CD14-positive monocyte (primary cell): ENCODE measurements around the gene CDH16. TPM values are rescaled to one million over a fixed set of nuclear protein-coding genes. Genes with fewer than 3 reads are reported as not detected.
A peak's percentile ranks its signal among the peaks of the same experiment; 100 is the strongest.

ENCODE experiments used
- DNase-seq, 3 donors: peaks; one replicate each; pipeline ENCODE4 v3.0.0-alpha.2; 2011 to 2022
- H2AFZ ChIP-seq: 2 replicates; pipeline ENCODE4 v1.6.0; 2012; ENCODE audit warnings: mild to moderate bottlenecking, low read depth, low read length, inconsistent platforms; ENCODE audit not compliant: insufficient read depth, poor library complexity, severe bottlenecking
- H3K27ac ChIP-seq, 2 donors: 1 replicate in 1 of 2; 2 replicates in 1 of 2; pipeline ENCODE4 v1.5.1; 2012 to 2013; ENCODE audit warnings: low read length in 2 of 2, control low read depth in 1 of 2, inconsistent platforms in 1 of 2, low read depth in 1 of 2, mild to moderate bottlenecking in 1 of 2
- H3K27me3 ChIP-seq, 2 donors: one replicate each; pipeline versions ENCODE4 v1.6.0 to v1.6.1; 2011 to 2013; ENCODE audit warnings: low read length in 2 of 2; ENCODE audit not compliant: control insufficient read depth in 2 of 2, insufficient read depth in 2 of 2
- H3K36me3 ChIP-seq, 2 donors: replicated peaks in 1 of 2; 1 replicate in 1 of 2; 2 replicates in 1 of 2; pipeline versions ENCODE4 v1.5.1 to v1.6.1; 2012 to 2013; ENCODE audit warnings: low read length in 2 of 2, control low read depth in 1 of 2, inconsistent platforms in 1 of 2, mild to moderate bottlenecking in 1 of 2; ENCODE audit not compliant: insufficient read depth in 2 of 2, control insufficient read depth in 1 of 2
- H3K4me1 ChIP-seq, 2 donors: 1 replicate in 1 of 2; 2 replicates in 1 of 2; pipeline versions ENCODE4 v1.5.1 to v1.6.1; 2012 to 2013; ENCODE audit warnings: low read length in 2 of 2, control low read depth in 1 of 2, inconsistent platforms in 1 of 2, mild to moderate bottlenecking in 1 of 2, moderate library complexity in 1 of 2; ENCODE audit not compliant: insufficient read depth in 2 of 2, control insufficient read depth in 1 of 2
- H3K4me2 ChIP-seq: replicated peaks from 2 replicates; pipeline ENCODE3; 2012; ENCODE audit warnings: low read length, moderate library complexity, mild to moderate bottlenecking; ENCODE audit not compliant: poor library complexity, severe bottlenecking; ENCODE audit errors: extremely low read depth
- H3K4me3 ChIP-seq, 3 experiments: fragments of 200-600 bp in 1 of 3; sonication (generic) in 1 of 3; replicated peaks in 1 of 3; 1 replicate in 2 of 3; 2 replicates in 1 of 3; pipeline ENCODE4 v1.5.1; 2011 to 2013; ENCODE audit warnings: low read length in 3 of 3, mild to moderate bottlenecking in 3 of 3, control low read depth in 2 of 3, low read depth in 2 of 3, inconsistent platforms in 1 of 3, moderate library complexity in 1 of 3
- H3K79me2 ChIP-seq: 2 replicates; pipeline ENCODE4 v1.6.0; 2012; ENCODE audit warnings: mild to moderate bottlenecking, control low read depth, inconsistent platforms, low read length, moderate library complexity; ENCODE audit not compliant: insufficient read depth
- H3K9ac ChIP-seq: 2 replicates; pipeline ENCODE4 v1.6.0; 2017; ENCODE audit warnings: low read length, mild to moderate bottlenecking; ENCODE audit not compliant: insufficient read depth, poor library complexity, severe bottlenecking
- H3K9me3 ChIP-seq, 2 donors: replicated peaks in 1 of 2; 1 replicate in 1 of 2; 2 replicates in 1 of 2; pipeline versions ENCODE4 v1.5.1 to v1.6.1; 2012 to 2013; ENCODE audit warnings: low read length in 2 of 2, control low read depth in 1 of 2; ENCODE audit not compliant: control insufficient read depth in 1 of 2, insufficient read depth in 1 of 2
- H4K20me1 ChIP-seq: 2 replicates; pipeline ENCODE4 v1.6.0; 2012; ENCODE audit warnings: mild to moderate bottlenecking, low read length, control low read depth, moderate library complexity; ENCODE audit not compliant: insufficient read depth
- H3K27ac Mint-ChIP-seq, 7 donors: one replicate each; pipeline ENCODE4 v1.8.0; 2020; ENCODE audit warnings: mild to moderate bottlenecking in 7 of 7, mixed read lengths in 7 of 7, moderate library complexity in 6 of 7, inconsistent platforms in 2 of 7
- H3K27me3 Mint-ChIP-seq, 3 donors: one replicate each; pipeline ENCODE4 v1.8.0; 2021 to 2022; ENCODE audit warnings: low read depth in 3 of 3, mild to moderate bottlenecking in 3 of 3, mixed read lengths in 3 of 3, moderate library complexity in 3 of 3, inconsistent platforms in 1 of 3
- H3K36me3 Mint-ChIP-seq, 2 donors: one replicate each; pipeline ENCODE4 v1.8.0; 2020; ENCODE audit warnings: mixed read lengths in 2 of 2, inconsistent platforms in 1 of 2, mild to moderate bottlenecking in 1 of 2
- H3K4me1 Mint-ChIP-seq: one replicate; pipeline ENCODE4 v1.8.0; 2020; ENCODE audit warnings: mild to moderate bottlenecking, mixed read lengths
- H3K4me3 Mint-ChIP-seq, 2 donors: one replicate each; pipeline ENCODE4 v1.8.0; 2020; ENCODE audit warnings: mild to moderate bottlenecking in 2 of 2, mixed read lengths in 2 of 2, moderate library complexity in 1 of 2
- H3K9me3 Mint-ChIP-seq, 7 donors: one replicate each; pipeline ENCODE4 v1.8.0; 2020 to 2022; ENCODE audit warnings: mixed read lengths in 7 of 7, mild to moderate bottlenecking in 6 of 7, moderate library complexity in 6 of 7, inconsistent platforms in 2 of 7
- WGBS: methylation state at CpG from one replicate; pipeline ENCODE4 v1.1.5; 2013; ENCODE audit warnings: missing lambda C conversion rate; ENCODE audit not compliant: insufficient coverage; 5-methylcytosine and 5-hydroxymethylcytosine counted together
- intact Hi-C, 2 donors: fragments of 100-400 bp; cut with micrococcal nuclease; formaldehyde crosslinking; loops; one replicate each; pipeline versions ENCODE4 v1.15.0 to v1.15.1; 2023
- polyA plus RNA-seq, 3 donors: library from polyadenylated mRNA; depleted of rRNA in 1 of 3; unstranded in 2 of 3; stranded (reverse) in 1 of 3; fragments of 300-500 nt in 2 of 3; fragments of >200 nt in 1 of 3; fragmentation: Illumina TruSeq in 2 of 3; gene quantifications; 1 replicate in 2 of 3; 2 replicates in 1 of 3; pipeline ENCODE4 v1.2.3, GENCODE V29; 2012 to 2021
- TF ChIP-seq, protein P1 (sequence below): fragments of 200-600 bp; IDR thresholded peaks from one replicate; pipeline ENCODE4 v1.8.0; 2022; ENCODE audit warnings: antibody characterized with exemption, mild to moderate bottlenecking

CDH16 gene
- polyA plus RNA-seq, 3 donors, result not detected

- 92% methylated on average over 10 of the region's 14 CpGs for WGBS
- Mint-ChIP-seq H3K27ac (no peak overlapping the region), H3K36me3 (no peaks in the 10 kb centered on the region), H3K4me3 (no peak overlapping the region), H3K9me3 (no peaks in the 10 kb centered on the region), H3K4me1 (no peaks in the 10 kb centered on the region), H3K27me3 (peaks cover 1 to 12% (median 10%) of the 10 kb centered on the region in 3 donors)
- Histone ChIP-seq H2AFZ (no peak overlapping the region), H3K79me2 (no peaks in the 10 kb centered on the region), H3K4me2 (no peak overlapping the region), H3K36me3 (no peaks in the 10 kb centered on the region), H3K27ac (no peak overlapping the region), H3K27me3 (no peaks in the 10 kb centered on the region), H3K4me1 (no peaks in the 10 kb centered on the region), H3K9me3 (no peaks in the 10 kb centered on the region), H3K9ac (no peak overlapping the region), H4K20me1 (no peaks in the 10 kb centered on the region), H3K4me3 (no peak overlapping the region)
- no peak for DNase-seq
- intact Hi-C loops, result no loop called here
- TF ChIP-seq, protein P1, sequence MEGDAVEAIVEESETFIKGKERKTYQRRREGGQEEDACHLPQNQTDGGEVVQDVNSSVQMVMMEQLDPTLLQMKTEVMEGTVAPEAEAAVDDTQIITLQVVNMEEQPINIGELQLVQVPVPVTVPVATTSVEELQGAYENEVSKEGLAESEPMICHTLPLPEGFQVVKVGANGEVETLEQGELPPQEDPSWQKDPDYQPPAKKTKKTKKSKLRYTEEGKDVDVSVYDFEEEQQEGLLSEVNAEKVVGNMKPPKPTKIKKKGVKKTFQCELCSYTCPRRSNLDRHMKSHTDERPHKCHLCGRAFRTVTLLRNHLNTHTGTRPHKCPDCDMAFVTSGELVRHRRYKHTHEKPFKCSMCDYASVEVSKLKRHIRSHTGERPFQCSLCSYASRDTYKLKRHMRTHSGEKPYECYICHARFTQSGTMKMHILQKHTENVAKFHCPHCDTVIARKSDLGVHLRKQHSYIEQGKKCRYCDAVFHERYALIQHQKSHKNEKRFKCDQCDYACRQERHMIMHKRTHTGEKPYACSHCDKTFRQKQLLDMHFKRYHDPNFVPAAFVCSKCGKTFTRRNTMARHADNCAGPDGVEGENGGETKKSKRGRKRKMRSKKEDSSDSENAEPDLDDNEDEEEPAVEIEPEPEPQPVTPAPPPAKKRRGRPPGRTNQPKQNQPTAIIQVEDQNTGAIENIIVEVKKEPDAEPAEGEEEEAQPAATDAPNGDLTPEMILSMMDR, result no peak
These were observed 8.3 kb downstream of the CDH16 start for GRCh38 chr16:66910175-66910940.

DNA sequence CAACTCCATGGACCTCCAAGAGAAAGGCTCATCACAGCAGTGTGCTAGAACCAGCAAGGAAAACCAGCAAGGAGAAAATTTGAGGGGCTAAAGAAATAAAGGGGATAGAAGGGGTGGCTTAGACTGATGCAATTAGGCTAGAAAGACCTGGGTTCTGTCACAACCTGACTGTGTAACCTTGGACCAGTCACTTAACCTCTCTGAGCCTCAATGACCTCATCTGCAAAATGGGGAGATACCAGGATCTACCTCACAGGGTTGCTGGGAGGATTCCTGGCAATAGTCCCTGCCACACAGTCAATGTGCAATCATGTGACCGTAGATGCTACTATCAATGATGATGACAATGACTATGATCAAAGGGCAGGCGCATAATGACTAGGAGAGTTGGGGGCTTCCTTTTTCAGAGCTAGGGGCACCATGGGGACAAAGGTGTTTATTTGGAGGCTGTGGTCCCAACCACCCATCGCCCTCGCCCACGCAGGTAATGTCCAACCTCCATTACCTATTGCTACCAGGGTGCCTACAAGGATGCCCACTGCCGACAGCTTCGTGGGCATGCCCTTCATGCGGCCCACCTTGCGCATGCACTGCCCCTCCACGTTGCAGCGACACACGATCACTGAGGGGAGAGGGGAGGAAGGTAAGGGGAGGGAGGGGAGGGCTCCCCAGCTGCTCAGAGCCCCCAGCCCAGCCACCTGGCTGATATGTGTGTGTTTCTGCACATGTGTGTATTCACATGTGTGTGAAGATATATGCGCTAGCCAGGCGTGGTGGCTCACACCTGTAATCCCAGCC, 9.7 kb downstream of the CDH16 start:
- Histone ChIP-seq H3K79me2 (no peaks in the 10 kb centered on the region), H3K9ac (no peak overlapping the region), H3K4me2 (no peak overlapping the region), H3K4me1 (no peaks in the 10 kb centered on the region), H3K4me3 (no peak overlapping the region), H2AFZ (no peak overlapping the region), H3K9me3 (no peaks in the 10 kb centered on the region), H3K27ac (no peak overlapping the region), H3K27me3 (no peaks in the 10 kb centered on the region), H3K36me3 (no peaks in the 10 kb centered on the region), H4K20me1 (no peaks in the 10 kb centered on the region)
- TF ChIP-seq, protein P1, result no peak
- peak overlapping the region in 1 of 7 donors; percentile 15 for H3K27ac Mint-ChIP-seq
- H3K36me3 Mint-ChIP-seq, result no peaks in the 10 kb centered on the region
- peaks cover 3 to 12% (median 10%) of the 10 kb centered on the region in 3 donors for H3K27me3 Mint-ChIP-seq
- H3K9me3 Mint-ChIP-seq, result no peaks in the 10 kb centered on the region
- H3K4me1 Mint-ChIP-seq, result no peaks in the 10 kb centered on the region
- no peak overlapping the region for H3K4me3 Mint-ChIP-seq
- 90% methylated on average over 6 of the region's 14 CpGs for WGBS
- no peak for DNase-seq
- intact Hi-C loops, result no loop called here
